A549 (cell line): ENCODE data around the gene CALML3. TPM values are rescaled to one million over a fixed set of nuclear protein-coding genes. Genes with fewer than 3 reads are reported as not detected.
A peak's percentile ranks its signal among the peaks of the same experiment; 100 is the strongest.

Experiments used
- ATAC-seq, 2 experiments: fragments of 200-7000 bp in 1 of 2; fragments of >200 bp in 1 of 2; cut with Nextera tagmentation in 1 of 2; cut with Tn5 transposase in 1 of 2; 3 replicates each; pipeline versions ENCODE4 v1.8.0 to v1.9.1; 2018 to 2020; ENCODE audit warnings: mild to moderate bottlenecking in 1 of 2, moderate library complexity in 1 of 2
- CTCF ChIA-PET: fragments of 300-600 bp; sonication (Branson Sonifier 250); formaldehyde crosslinking; extraction: SDS; loops from one replicate; lab custom pipeline; 2021; ENCODE audit warnings: antibody characterized with exemption, inconsistent platforms; lab: Yijun Ruan, JAX
- POLR2A ChIA-PET: fragments of 350-600 bp; formaldehyde crosslinking; extraction: SDS; loops from one replicate; lab custom pipeline; 2021; ENCODE audit warnings: antibody characterized with exemption, inconsistent platforms; lab: Yijun Ruan, JAX
- DNase-seq, 2 experiments: peaks; one replicate each; pipeline versions ENCODE4 v3.0.0 to v3.0.0-alpha.2; 2011 to 2016; ENCODE audit warnings: low read depth in 1 of 2, low spot score in 1 of 2
- FAIRE-seq: peaks from 2 replicates; lab custom pipeline; 2011; peaks lifted over from hg19 to GRCh38; lab: Jason Lieb, UNC
- H3K27ac ChIP-seq, 2 experiments: fragments of >200 bp; sonication (Bioruptor Twin); formaldehyde crosslinking; 3 replicates each; pipeline ENCODE4 v1.5.1; 2016 to 2017
- H3K4me1 ChIP-seq: fragments of >200 bp; sonication (Bioruptor Twin); formaldehyde crosslinking; 3 replicates; pipeline ENCODE4 v1.6.1; 2016
- H3K4me2 ChIP-seq: fragments of >200 bp; sonication (Bioruptor Twin); formaldehyde crosslinking; 3 replicates; pipeline ENCODE4 v1.6.1; 2016
- H3K4me3 ChIP-seq: fragments of >200 bp; sonication (Bioruptor Twin); formaldehyde crosslinking; 3 replicates; pipeline ENCODE4 v1.5.1; 2016
- H3K9me3 ChIP-seq: fragments of >200 bp; sonication (Bioruptor Twin); formaldehyde crosslinking; 3 replicates; pipeline ENCODE4 v1.6.1; 2016
- BHLHE40 ChIP-seq: IDR thresholded peaks from 2 replicates; pipeline ENCODE4 v1.6.1; 2012; ENCODE audit warnings: low read depth, low read length, inconsistent platforms
- EHF ChIP-seq: fragments of 250-450 bp; sonication (Bioruptor Pico); IDR thresholded peaks from 2 replicates; pipeline ENCODE4 v1.5.0; 2020; ENCODE audit warnings: mild to moderate bottlenecking
- EHMT2 ChIP-seq: fragments of 200-600 bp; sonication (generic); IDR thresholded peaks from 2 replicates; pipeline ENCODE4 v1.6.1; 2016; ENCODE audit warnings: antibody characterized with exemption, low read depth, mild to moderate bottlenecking, moderate library complexity
- FOSB ChIP-seq: fragments of 250-450 bp; sonication (Bioruptor Pico); IDR thresholded peaks from 2 replicates; pipeline ENCODE4 v1.5.0; 2020; ENCODE audit warnings: mild to moderate bottlenecking, moderate library complexity
- GATA3 ChIP-seq: IDR thresholded peaks from 2 replicates; pipeline ENCODE4 v1.6.1; 2012; ENCODE audit warnings: borderline replicate concordance
- HOXA7 ChIP-seq: fragments of 250-450 bp; sonication (Bioruptor Pico); IDR thresholded peaks from 2 replicates; pipeline ENCODE4 v1.5.0; 2020; ENCODE audit warnings: mild to moderate bottlenecking, moderate library complexity
- JUNB ChIP-seq: fragments of >200 bp; sonication (Bioruptor Twin); formaldehyde crosslinking; IDR thresholded peaks from 2 replicates; pipeline ENCODE4 v1.6.1; 2016
- KDM5A ChIP-seq: fragments of 200-600 bp; sonication (generic); IDR thresholded peaks from 2 replicates; pipeline ENCODE4 v1.6.1; 2016; ENCODE audit warnings: antibody characterized with exemption, mild to moderate bottlenecking
- NFE2L2 ChIP-seq: fragments of 150-350 bp; conservative IDR thresholded peaks from 2 replicates; pipeline ENCODE4 v1.6.1; 2014; ENCODE audit warnings: low read length
- NPAS2 ChIP-seq: fragments of 250-450 bp; sonication (Bioruptor Pico); IDR thresholded peaks from 2 replicates; pipeline ENCODE4 v1.8.0; 2022; ENCODE audit warnings: mild to moderate bottlenecking, moderate library complexity, borderline replicate concordance
- NR3C1 ChIP-seq: fragments of >200 bp; sonication (Bioruptor Twin); formaldehyde crosslinking; IDR thresholded peaks from 3 replicates; pipeline ENCODE4 v1.6.1; 2017
- POLR2AphosphoS2 ChIP-seq: conservative IDR thresholded peaks from 2 replicates; pipeline ENCODE4 v1.6.1; 2012; ENCODE audit warnings: low read length, improper control_type of control experiment, inconsistent platforms
- RCOR1 ChIP-seq: fragments of 150-350 bp; IDR thresholded peaks from 2 replicates; pipeline ENCODE4 v1.6.1; 2014; ENCODE audit warnings: antibody characterized with exemption, low read length, low read depth
- SMC3 ChIP-seq: fragments of >200 bp; sonication (Bioruptor Twin); formaldehyde crosslinking; IDR thresholded peaks from 3 replicates; pipeline ENCODE4 v1.6.1; 2018; ENCODE audit warnings: inconsistent platforms
- SREBF2 ChIP-seq: fragments of 450-650 bp; IDR thresholded peaks from 2 replicates; pipeline ENCODE4 v1.6.1; 2014; ENCODE audit warnings: mild to moderate bottlenecking, moderate library complexity
- TFCP2L1 ChIP-seq: fragments of 250-450 bp; sonication (Bioruptor Pico); IDR thresholded peaks from 2 replicates; pipeline ENCODE4 v1.5.0; 2021; ENCODE audit warnings: mild to moderate bottlenecking
- ZC3H11A ChIP-seq: fragments of 450-650 bp; IDR thresholded peaks from 2 replicates; pipeline ENCODE4 v1.6.1; 2014; ENCODE audit warnings: antibody characterized with exemption, mild to moderate bottlenecking
- ZNF302 ChIP-seq: fragments of 250-450 bp; sonication (Bioruptor Pico); IDR thresholded peaks from 2 replicates; pipeline ENCODE4 v1.9.0; 2021; ENCODE audit warnings: inconsistent platforms, mild to moderate bottlenecking, moderate library complexity
- whole genome bisulfite sequencing: methylation state at CpG from one replicate; pipeline ENCODE4 v1.1.6; 2017; ENCODE audit errors: missing lambda C conversion rate; 5-methylcytosine and 5-hydroxymethylcytosine counted together
- polyA plus RNA-seq, 4 experiments: library from polyadenylated mRNA; depleted of rRNA in 3 of 4; stranded (reverse); fragments of >200 nt; fragmentation: RNase III in 1 of 4; extraction: RNeasy Plus Mini Kit Qiagen cat#74134 plus additional on column Dnase treatment in 1 of 4; gene quantifications; 2 replicates in 3 of 4; 3 replicates in 1 of 4; pipeline ENCODE4 v1.2.3, GENCODE V29; 2011 to 2017
- TF ChIP-seq, protein P1 (sequence below): IDR thresholded peaks from 2 replicates; pipeline ENCODE4 v1.6.1; 2012
- TF ChIP-seq, protein P2 (sequence below): fragments of 250-450 bp; sonication (Bioruptor Pico); IDR thresholded peaks from 2 replicates; pipeline ENCODE4 v1.5.0; 2020; ENCODE audit warnings: low read depth, mild to moderate bottlenecking, moderate library complexity
- TF ChIP-seq, protein P3 (sequence below): fragments of 150-350 bp; IDR thresholded peaks from 2 replicates; pipeline ENCODE4 v1.6.1; 2014; ENCODE audit warnings: low read depth, mild to moderate bottlenecking, low read length
- TF ChIP-seq, protein P4 (sequence below): fragments of >200 bp; sonication (Bioruptor Twin); formaldehyde crosslinking; IDR thresholded peaks from 3 replicates; pipeline ENCODE4 v1.6.1; 2016
- TF ChIP-seq, protein P5 (sequence below): fragments of >200 bp; sonication (Bioruptor Twin); formaldehyde crosslinking; IDR thresholded peaks from 2 replicates; pipeline ENCODE4 v1.6.1; 2016

CALML3 gene
- polyA plus RNA-seq, 2 of the 4 experiments (the other 2 are of a cell fraction), result not detected

DNA sequence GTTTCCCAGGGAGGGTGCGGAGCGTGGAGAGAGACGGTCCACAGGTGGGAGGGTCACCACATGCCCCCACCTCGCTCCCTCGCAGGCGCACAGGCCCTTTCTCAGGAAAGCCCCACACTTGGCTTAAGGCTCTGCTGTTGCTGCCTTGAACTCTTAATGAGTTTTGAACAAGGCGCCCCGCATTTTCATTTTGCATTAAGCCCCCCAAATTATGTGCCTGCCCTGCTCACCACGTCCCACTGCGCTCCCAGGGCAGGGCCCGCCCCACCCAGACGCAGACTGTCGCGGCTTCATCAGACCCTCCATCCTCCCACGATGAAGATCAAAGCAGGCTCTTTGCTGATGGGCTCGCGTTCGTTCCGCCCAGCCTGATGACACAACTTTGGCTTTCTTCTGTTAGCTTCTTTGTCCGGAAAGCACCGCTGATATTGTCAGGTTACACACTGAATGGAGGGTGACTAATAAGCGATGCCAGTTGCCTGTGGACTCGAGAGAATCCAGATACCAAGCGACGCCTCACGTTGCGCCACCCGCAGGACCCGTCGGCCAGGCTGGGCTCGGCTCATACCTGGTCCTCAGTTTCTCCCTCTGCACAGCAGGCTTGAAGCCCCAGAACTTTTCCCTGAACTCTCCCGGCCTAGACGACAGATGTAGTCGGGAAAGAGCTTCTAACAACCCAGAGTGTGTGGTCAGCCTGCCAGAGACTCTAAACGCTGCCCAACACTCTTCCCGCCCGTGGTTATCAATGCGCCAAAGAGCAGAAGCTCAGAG lies 9.5 kb downstream of the CALML3 start:
- DNase-seq (no peak), ATAC-seq (no peak), FAIRE-seq (no peak)
- H3K4me2 ChIP-seq, result no peak overlapping the region
- ChIA-PET CTCF (interaction anchor here (1.1 to 1.7 kb wide), 3 partner anchors 8 to 89 kb away, joined by 3 to 6 read pairs (median 3); no protein-coding TSS in a partner anchor), POLR2A (no interaction called here)
- H3K4me1 ChIP-seq, result peaks cover 9% of the 10 kb centered on the region
- no peaks in the 10 kb centered on the region for H3K9me3 ChIP-seq
- 91% methylated on average over 38 of the region's 38 CpGs for WGBS
- no peak overlapping the region for H3K27ac ChIP-seq
- H3K4me3 ChIP-seq, result no peak overlapping the region
- TF ChIP-seq HOXA7, result no peak
- no peak for TF ChIP-seq GATA3
- no peak for TF ChIP-seq ZC3H11A
- TF ChIP-seq SMC3, result no peak
- TF ChIP-seq EHF, result no peak
- no peak for TF ChIP-seq EHMT2
- TF ChIP-seq, protein P1, sequence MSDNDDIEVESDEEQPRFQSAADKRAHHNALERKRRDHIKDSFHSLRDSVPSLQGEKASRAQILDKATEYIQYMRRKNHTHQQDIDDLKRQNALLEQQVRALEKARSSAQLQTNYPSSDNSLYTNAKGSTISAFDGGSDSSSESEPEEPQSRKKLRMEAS, result no peak
- TF ChIP-seq NPAS2 (CRISPR knock-in tag), result no peak
- TF ChIP-seq ZNF302, result no peak
- no peak for TF ChIP-seq NR3C1
- no peak for TF ChIP-seq BHLHE40
- no peak for TF ChIP-seq POLR2AphosphoS2
- TF ChIP-seq, protein P2, sequence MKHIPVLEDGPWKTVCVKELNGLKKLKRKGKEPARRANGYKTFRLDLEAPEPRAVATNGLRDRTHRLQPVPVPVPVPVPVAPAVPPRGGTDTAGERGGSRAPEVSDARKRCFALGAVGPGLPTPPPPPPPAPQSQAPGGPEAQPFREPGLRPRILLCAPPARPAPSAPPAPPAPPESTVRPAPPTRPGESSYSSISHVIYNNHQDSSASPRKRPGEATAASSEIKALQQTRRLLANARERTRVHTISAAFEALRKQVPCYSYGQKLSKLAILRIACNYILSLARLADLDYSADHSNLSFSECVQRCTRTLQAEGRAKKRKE (CRISPR knock-in tag), result no peak
- no peak for TF ChIP-seq NFE2L2
- TF ChIP-seq, protein P3, sequence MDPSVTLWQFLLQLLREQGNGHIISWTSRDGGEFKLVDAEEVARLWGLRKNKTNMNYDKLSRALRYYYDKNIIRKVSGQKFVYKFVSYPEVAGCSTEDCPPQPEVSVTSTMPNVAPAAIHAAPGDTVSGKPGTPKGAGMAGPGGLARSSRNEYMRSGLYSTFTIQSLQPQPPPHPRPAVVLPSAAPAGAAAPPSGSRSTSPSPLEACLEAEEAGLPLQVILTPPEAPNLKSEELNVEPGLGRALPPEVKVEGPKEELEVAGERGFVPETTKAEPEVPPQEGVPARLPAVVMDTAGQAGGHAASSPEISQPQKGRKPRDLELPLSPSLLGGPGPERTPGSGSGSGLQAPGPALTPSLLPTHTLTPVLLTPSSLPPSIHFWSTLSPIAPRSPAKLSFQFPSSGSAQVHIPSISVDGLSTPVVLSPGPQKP, result no peak
- TF ChIP-seq RCOR1, result no peak
- TF ChIP-seq KDM5A, result no peak
- TF ChIP-seq, protein P4, sequence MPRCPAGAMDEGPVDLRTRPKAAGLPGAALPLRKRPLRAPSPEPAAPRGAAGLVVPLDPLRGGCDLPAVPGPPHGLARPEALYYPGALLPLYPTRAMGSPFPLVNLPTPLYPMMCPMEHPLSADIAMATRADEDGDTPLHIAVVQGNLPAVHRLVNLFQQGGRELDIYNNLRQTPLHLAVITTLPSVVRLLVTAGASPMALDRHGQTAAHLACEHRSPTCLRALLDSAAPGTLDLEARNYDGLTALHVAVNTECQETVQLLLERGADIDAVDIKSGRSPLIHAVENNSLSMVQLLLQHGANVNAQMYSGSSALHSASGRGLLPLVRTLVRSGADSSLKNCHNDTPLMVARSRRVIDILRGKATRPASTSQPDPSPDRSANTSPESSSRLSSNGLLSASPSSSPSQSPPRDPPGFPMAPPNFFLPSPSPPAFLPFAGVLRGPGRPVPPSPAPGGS, result no peak
- TF ChIP-seq JUNB, result no peak
- TF ChIP-seq, protein P5, sequence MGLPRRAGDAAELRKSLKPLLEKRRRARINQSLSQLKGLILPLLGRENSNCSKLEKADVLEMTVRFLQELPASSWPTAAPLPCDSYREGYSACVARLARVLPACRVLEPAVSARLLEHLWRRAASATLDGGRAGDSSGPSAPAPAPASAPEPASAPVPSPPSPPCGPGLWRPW, result no peak
- TF ChIP-seq, all 56 proteins: peak for 0

DNA sequence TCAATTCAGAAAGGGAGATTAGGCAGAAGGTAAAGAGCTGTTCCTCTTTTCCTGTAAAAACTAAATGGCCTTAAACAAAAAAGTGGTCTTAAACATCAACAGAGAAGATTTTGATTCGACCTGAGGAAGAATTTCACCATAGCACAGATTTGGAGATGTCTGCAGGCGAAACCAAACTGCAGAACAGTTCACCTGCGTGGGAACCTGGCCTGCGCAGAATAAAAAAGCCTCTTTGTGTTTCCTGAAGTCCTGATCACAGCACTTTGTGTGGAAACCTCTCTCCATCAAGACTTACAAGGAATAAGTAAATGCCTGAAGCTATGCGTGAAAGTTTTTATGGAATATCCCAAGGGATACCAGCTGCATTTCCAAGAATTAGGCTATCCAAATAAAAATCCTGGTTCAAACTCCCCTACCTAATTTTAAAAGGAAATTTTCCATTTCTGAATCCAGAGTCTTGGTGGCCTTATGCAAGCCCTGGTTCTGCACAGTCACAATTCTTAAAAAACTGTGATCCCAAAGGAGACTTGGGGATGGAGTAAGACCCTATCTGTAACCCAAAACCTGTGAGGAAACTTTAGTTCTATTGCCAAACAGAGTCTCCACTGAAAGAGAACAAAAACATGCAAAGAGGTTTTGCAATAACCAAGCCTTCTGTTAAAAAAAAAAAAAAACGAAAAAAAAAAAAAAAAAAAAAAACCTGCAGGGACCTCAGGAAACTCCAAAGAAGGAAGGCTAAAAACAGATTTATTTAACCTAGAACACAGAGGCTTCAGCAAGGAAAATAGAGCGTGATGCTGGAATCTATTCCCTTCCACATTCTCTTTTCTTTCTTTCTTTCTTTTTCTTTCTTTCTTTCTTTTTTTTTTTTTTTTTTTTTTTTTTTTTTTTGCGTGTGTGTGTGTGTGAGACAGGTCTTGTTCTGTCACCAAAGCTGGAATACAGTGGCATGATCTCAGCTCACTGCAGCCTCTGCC lies 10.4 kb downstream of the CALML3 start:
- TF ChIP-seq NPAS2 (CRISPR knock-in tag), result no peak
- TF ChIP-seq SREBF2, result no peak
- no peak for TF ChIP-seq TFCP2L1 (CRISPR knock-in tag)
- no peak for TF ChIP-seq FOSB (CRISPR knock-in tag)
- no peak for FAIRE-seq
- WGBS, result 73% methylated on average over 8 of the region's 8 CpGs
- Histone ChIP-seq H3K9me3 (0 out of 3 replicates have a peak, but pooled peaks cover 3% of the 10 kb centered on the region), H3K4me1 (peaks cover 9% of the 10 kb centered on the region), H3K4me3 (no peak overlapping the region), H3K27ac (0 out of 6 replicates have a peak overlapping the region, but pooled peaks of 1 of the 2 experiments have one; percentile 8), H3K4me2 (no peak overlapping the region)
- ATAC-seq, result no peak
- no peak for DNase-seq
- ChIA-PET POLR2A (no interaction called here), CTCF (interaction anchor here (1.1 to 1.7 kb wide), 3 partner anchors 9 to 88 kb away, joined by 3 to 6 read pairs (median 3); no protein-coding TSS in a partner anchor)
